Esophagus muscularis mucosa (tissue), 4 donors: ENCODE results near the gene LCN15. TPM values are rescaled to one million over a fixed set of nuclear protein-coding genes. Genes with fewer than 3 reads are reported as not detected.
A peak's percentile ranks its signal among the peaks of the same experiment; 100 is the strongest.

Experiments used
- DNase-seq: peaks from one replicate; pipeline ENCODE4 v3.0.0-alpha.2; 2017; ENCODE audit errors: extremely low spot score
- H3K27ac ChIP-seq, 4 donors: fragments of 200-600 bp; sonication (generic); replicated peaks in 1 of 4; 1 replicate in 3 of 4; 2 replicates in 1 of 4; pipeline ENCODE4 v1.5.1; 2016 to 2019; ENCODE audit warnings: mild to moderate bottlenecking in 1 of 4
- H3K27me3 ChIP-seq, 4 donors: fragments of 200-600 bp; sonication (generic); one replicate each; pipeline versions ENCODE4 v1.5.1 to v1.6.0; 2016 to 2019
- H3K36me3 ChIP-seq, 4 donors: fragments of 200-600 bp; sonication (generic); one replicate each; pipeline ENCODE4 v1.5.1; 2016 to 2019
- H3K4me1 ChIP-seq, 4 donors: fragments of 200-600 bp; sonication (generic); one replicate each; pipeline ENCODE4 v1.5.1; 2016 to 2019
- H3K4me3 ChIP-seq, 4 donors: fragments of 200-600 bp; sonication (generic); 1 replicate in 2 of 4; 2 replicates in 2 of 4; pipeline ENCODE4 v1.5.1; 2016 to 2019; ENCODE audit warnings: mild to moderate bottlenecking in 4 of 4, moderate library complexity in 1 of 4
- H3K9me3 ChIP-seq, 4 donors: fragments of 200-600 bp; sonication (generic); 1 replicate in 3 of 4; 2 replicates in 1 of 4; pipeline ENCODE4 v1.5.1; 2016 to 2019
- EP300 ChIP-seq: sonication (generic); formaldehyde crosslinking; IDR thresholded peaks from one replicate; pipeline ENCODE4 v1.6.1; 2017; ENCODE audit warnings: antibody characterized with exemption
- POLR2A ChIP-seq: fragments of 450-650 bp; IDR thresholded peaks from one replicate; pipeline ENCODE4 v1.6.1; 2017; ENCODE audit warnings: antibody characterized with exemption, moderate library complexity, mild to moderate bottlenecking, low read depth
- POLR2AphosphoS5 ChIP-seq, 2 donors: sonication (generic); formaldehyde crosslinking; IDR thresholded peaks; one replicate each; pipeline ENCODE4 v1.6.1; 2017; ENCODE audit warnings: antibody characterized with exemption in 2 of 2
- WGBS: methylation state at CpG from one replicate; pipeline ENCODE4 v1.1.5; 2018; 5-methylcytosine and 5-hydroxymethylcytosine counted together
- intact Hi-C: fragments of 100-400 bp; cut with DNase I; formaldehyde crosslinking; loops from one replicate; pipeline ENCODE4 v1.15.1; 2023
- total RNA-seq, 4 donors: library from RNA; depleted of rRNA; stranded (reverse); fragments of >200 nt; gene quantifications; one replicate each; pipeline versions ENCODE4 v1.1.0 to v1.2.1, GENCODE V29; 2016
- TF ChIP-seq, protein P1 (sequence below), 3 experiments: fragments of 200-600 bp in 2 of 3; fragments of 450-650 bp in 1 of 3; sonication (generic) in 2 of 3; IDR thresholded peaks; one replicate each; pipeline ENCODE4 v1.5.1; 2017 to 2019; ENCODE audit warnings: antibody characterized with exemption in 3 of 3, mild to moderate bottlenecking in 2 of 3, moderate library complexity in 1 of 3

Gene LCN15
- total RNA-seq, 4 donors from 2014 or later, result not detected

DNA sequence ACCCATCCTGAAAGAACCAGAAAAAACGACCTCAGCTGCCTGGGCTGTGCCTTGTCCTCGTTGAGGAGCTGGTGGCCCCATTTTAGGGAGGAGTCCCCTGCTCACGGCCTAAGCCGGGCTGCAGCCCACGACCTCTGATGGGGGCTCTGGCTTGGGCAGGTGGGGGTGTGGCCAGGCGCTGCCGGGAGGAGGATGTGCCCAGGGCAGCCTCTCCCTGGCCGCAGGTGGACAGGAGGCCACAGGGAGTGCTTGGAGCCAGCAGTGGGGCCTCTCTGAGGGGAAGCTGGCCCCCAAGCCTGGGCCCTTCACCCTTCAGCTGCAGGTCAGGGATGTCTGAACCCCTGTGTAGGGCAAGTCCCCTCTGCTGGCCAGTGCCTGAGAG lies 49.4 kb downstream of the LCN15 start:
- DNase-seq, result no peak
- WGBS, result 64% methylated on average over 7 of the region's 8 CpGs
- intact Hi-C loops, result no loop called here
- H3K27me3 ChIP-seq, result peaks cover 0 to 30% (median 6%) of the 10 kb centered on the region in 4 donors
- TF ChIP-seq, protein P1, sequence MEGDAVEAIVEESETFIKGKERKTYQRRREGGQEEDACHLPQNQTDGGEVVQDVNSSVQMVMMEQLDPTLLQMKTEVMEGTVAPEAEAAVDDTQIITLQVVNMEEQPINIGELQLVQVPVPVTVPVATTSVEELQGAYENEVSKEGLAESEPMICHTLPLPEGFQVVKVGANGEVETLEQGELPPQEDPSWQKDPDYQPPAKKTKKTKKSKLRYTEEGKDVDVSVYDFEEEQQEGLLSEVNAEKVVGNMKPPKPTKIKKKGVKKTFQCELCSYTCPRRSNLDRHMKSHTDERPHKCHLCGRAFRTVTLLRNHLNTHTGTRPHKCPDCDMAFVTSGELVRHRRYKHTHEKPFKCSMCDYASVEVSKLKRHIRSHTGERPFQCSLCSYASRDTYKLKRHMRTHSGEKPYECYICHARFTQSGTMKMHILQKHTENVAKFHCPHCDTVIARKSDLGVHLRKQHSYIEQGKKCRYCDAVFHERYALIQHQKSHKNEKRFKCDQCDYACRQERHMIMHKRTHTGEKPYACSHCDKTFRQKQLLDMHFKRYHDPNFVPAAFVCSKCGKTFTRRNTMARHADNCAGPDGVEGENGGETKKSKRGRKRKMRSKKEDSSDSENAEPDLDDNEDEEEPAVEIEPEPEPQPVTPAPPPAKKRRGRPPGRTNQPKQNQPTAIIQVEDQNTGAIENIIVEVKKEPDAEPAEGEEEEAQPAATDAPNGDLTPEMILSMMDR (IDR thresholded peaks at IDR 0.05), result no peak
- no peak for TF ChIP-seq POLR2AphosphoS5 (IDR thresholded peaks at IDR 0.05)
- TF ChIP-seq POLR2A, result no peak
- no peak for TF ChIP-seq EP300
- peaks cover 52% of the 10 kb centered on the region in 4 donors for H3K4me1 ChIP-seq
- H3K36me3 ChIP-seq, result no peaks in the 10 kb centered on the region
- H3K4me3 ChIP-seq, result no peak overlapping the region
- no peaks in the 10 kb centered on the region for H3K9me3 ChIP-seq
- H3K27ac ChIP-seq, result peak overlapping the region; percentile 47 to 77 (median 65)

DNA sequence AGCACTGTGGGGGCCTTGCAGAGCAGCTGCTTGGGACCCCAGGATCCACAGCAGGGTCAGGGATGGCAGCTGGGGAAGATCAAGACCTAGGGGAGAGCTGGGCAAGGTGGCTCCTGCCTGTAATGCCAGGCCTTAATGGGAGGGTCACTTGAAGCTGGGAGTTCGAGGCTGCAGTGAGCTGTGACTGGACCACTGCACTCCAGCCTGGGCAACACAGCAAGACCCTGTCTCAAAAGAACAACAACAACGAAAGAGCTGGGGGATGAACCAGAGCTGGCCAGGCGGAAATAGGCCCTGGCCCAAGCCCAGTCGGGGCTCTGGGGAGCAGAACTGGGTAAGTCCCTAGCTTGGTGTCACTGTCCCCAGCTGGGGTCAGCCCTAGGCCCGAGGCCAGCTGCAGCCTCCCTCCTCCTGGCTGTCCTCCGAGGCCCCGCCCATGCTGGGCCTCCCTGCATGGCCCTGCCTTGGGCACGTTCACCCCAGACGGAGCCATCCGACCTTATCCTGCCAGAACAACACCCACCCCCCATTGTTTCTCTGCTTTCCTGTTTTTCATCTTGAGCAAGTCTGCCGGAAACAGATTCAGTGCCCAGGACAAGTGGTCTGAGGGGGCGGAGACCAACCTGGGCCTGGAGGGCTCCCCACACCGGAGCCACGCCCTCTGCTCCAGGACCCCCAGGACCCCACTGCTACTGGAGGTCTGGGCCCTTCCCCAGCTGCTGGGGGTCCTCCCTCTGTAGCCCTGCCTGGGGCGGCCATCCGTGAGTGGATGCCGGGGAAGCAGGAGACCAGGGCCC lies 50.0 kb downstream of the LCN15 start:
- Histone ChIP-seq H3K27me3 (peaks cover 0 to 30% (median 6%) of the 10 kb centered on the region in 4 donors), H3K36me3 (no peaks in the 10 kb centered on the region), H3K4me1 (peaks cover 46 to 47% (median 46%) of the 10 kb centered on the region in 4 donors), H3K9me3 (no peaks in the 10 kb centered on the region), H3K27ac (peak overlapping the region; percentile 66 to 77 (median 70)), H3K4me3 (peak overlapping the region in 1 of 4 donors; percentile 64)
- DNase-seq, result no peak
- TF ChIP-seq EP300, result no peak
- TF ChIP-seq POLR2AphosphoS5 (IDR thresholded peaks at IDR 0.05), result peak; percentile 20 to 32
- TF ChIP-seq, protein P1 (IDR thresholded peaks at IDR 0.05), result no peak
- TF ChIP-seq POLR2A, result no peak
- 73% methylated on average over 11 of the region's 17 CpGs for WGBS
- intact Hi-C loops, result no loop called here

DNA sequence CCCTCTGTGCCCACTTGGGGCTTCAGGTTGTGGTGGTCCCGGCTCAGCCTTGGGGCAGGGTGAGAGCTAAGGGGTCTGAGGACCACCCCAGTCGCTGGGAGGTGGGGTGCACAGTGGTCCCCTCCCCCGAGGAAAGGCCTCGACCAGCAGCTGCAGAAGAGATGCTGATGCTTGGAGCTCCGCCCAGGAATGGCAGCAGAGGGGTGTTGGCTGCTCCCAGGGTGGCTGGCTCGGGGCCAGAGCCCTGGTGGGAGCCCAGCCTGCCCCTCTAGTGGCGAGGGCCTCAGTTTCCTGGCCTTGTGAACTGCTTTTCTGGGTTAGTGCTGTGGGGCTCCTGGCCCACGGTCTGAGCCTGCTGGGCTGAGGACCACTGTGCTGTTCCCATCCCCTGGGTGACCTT lies 50.8 kb downstream of the LCN15 start:
- no peak for DNase-seq
- Histone ChIP-seq H3K27ac (peak overlapping the region; percentile 66 to 77 (median 70)), H3K4me3 (peak overlapping the region; percentile 56 to 68 (median 64)), H3K27me3 (peaks cover 0 to 30% (median 6%) of the 10 kb centered on the region in 4 donors), H3K4me1 (peaks cover 39 to 40% (median 40%) of the 10 kb centered on the region in 4 donors), H3K36me3 (no peaks in the 10 kb centered on the region), H3K9me3 (no peaks in the 10 kb centered on the region)
- TF ChIP-seq EP300 (no peak), POLR2AphosphoS5 (IDR thresholded peaks at IDR 0.05) (no peak), POLR2A (no peak)
- TF ChIP-seq, protein P1 (IDR thresholded peaks at IDR 0.05), result no peak
- 42% methylated on average over 2 of the region's 8 CpGs for WGBS
- intact Hi-C loops, result no loop called here

DNA sequence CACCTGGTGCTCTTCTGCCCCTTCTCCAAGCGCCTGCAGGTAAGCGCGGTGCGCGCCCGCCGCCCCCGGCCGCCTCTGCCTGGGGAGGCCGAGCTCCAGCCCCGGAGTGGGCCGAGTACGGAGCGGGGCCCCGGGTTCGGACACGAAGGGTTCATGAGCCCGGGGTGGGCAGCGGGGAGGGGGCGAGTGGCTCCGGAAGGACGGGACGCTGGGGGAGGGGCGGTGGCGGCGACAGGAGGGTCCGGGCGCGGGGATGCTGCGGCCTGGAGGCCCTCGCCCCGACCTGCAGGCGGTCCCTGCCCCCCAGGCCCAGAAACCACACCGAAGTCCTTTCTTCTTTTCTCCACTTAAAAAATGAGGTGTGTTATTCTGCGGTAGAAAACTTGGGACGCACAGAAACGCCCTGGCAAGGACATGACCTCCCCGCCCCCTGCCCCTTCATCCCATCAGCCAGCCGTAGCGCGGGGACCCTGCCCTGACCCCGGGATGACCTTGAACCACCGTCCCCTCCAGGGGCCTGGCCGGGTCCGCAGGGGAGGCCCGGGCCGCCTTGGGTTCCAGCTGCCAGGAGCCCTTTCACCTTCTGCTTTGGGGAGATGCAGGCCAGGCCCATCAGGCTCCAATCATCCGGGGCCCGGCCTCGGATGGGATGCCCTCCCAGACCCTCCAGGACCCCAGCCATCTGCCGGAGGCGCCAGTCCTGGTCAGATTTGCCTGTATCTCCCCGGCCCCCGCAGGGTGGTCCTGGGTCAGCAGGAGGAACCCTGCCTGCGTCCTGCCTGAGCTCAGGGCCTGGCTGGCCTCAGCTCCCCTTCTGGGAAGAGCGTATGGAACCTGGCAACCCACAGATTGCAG lies 51.4 kb downstream of the LCN15 start:
- peaks cover 37 to 40% (median 38%) of the 10 kb centered on the region in 4 donors for H3K4me1 ChIP-seq
- peak overlapping the region; percentile 66 to 77 (median 70) for H3K27ac ChIP-seq
- H3K9me3 ChIP-seq, result no peaks in the 10 kb centered on the region
- H3K4me3 ChIP-seq, result peak overlapping the region; percentile 56 to 68 (median 64)
- H3K36me3 ChIP-seq, result no peaks in the 10 kb centered on the region
- peaks cover 0 to 30% (median 6%) of the 10 kb centered on the region in 4 donors for H3K27me3 ChIP-seq
- intact Hi-C loops, result no loop called here
- no peak for TF ChIP-seq POLR2AphosphoS5 (IDR thresholded peaks at IDR 0.05)
- no peak for TF ChIP-seq EP300
- TF ChIP-seq, protein P1 (IDR thresholded peaks at IDR 0.05), result no peak
- no peak for TF ChIP-seq POLR2A
- DNase-seq, result no peak
- WGBS, result 22% methylated on average over 14 of the region's 56 CpGs
